HepG2 (cell line): Measurements from ENCODE around the gene ERLIN1. TPM values are rescaled to one million over a fixed set of nuclear protein-coding genes. Genes with fewer than 3 reads are reported as not detected.
A peak's percentile ranks its signal among the peaks of the same experiment; 100 is the strongest.

Experiments used
- AGO1 ChIP-seq: fragments of 200-400 bp; formaldehyde crosslinking; IDR thresholded peaks from 2 replicates; pipeline ENCODE4 v1.6.1; 2017; ENCODE audit warnings: mild to moderate bottlenecking, low read depth, low read length, moderate library complexity; ENCODE audit not compliant: poor library complexity, severe bottlenecking
- ARNTL ChIP-seq: sonication (generic); formaldehyde crosslinking; IDR thresholded peaks from 2 replicates; pipeline ENCODE4 v1.4.0; 2020; ENCODE audit warnings: mild to moderate bottlenecking, missing genetic modification reagents
- ATF1 ChIP-seq: IDR thresholded peaks from 2 replicates; pipeline ENCODE4 v1.6.1; 2016; ENCODE audit warnings: mild to moderate bottlenecking, control low read depth
- GZF1 ChIP-seq: sonication (generic); formaldehyde crosslinking; IDR thresholded peaks from 2 replicates; pipeline ENCODE4 v1.5.1; 2020; ENCODE audit warnings: mild to moderate bottlenecking, missing genetic modification reagents
- MBNL3 ChIP-seq: fragments of 250-450 bp; sonication (Bioruptor Pico); conservative IDR thresholded peaks from 2 replicates; pipeline ENCODE4 v1.8.0; 2022; ENCODE audit warnings: mild to moderate bottlenecking, inconsistent platforms
- MED13 ChIP-seq: sonication (generic); formaldehyde crosslinking; IDR thresholded peaks from 2 replicates; pipeline ENCODE4 v1.5.0; 2020; ENCODE audit warnings: missing genetic modification reagents
- MTF1 ChIP-seq: sonication (generic); formaldehyde crosslinking; IDR thresholded peaks from 2 replicates; pipeline ENCODE4 v1.5.0; 2020; ENCODE audit warnings: missing genetic modification reagents
- RAD21 ChIP-seq: fragments of 450-650 bp; formaldehyde crosslinking; IDR thresholded peaks from 2 replicates; pipeline ENCODE4 v1.5.0; 2020; ENCODE audit warnings: mild to moderate bottlenecking
- RFX5 ChIP-seq: IDR thresholded peaks from 2 replicates; pipeline ENCODE4 v1.6.1; 2011; ENCODE audit warnings: low read depth, low read length, improper control_type of control experiment
- RFXAP ChIP-seq: sonication (generic); formaldehyde crosslinking; IDR thresholded peaks from 2 replicates; pipeline ENCODE4 v1.4.0; 2020; ENCODE audit warnings: missing genetic modification reagents, borderline replicate concordance
- SKI ChIP-seq: fragments of 450-650 bp; IDR thresholded peaks from one replicate; pipeline ENCODE4 v1.6.1; 2018; ENCODE audit warnings: mild to moderate bottlenecking; ENCODE audit not compliant: partially characterized antibody
- SNAPC2 ChIP-seq: sonication (generic); formaldehyde crosslinking; IDR thresholded peaks from 2 replicates; pipeline ENCODE4 v1.8.1; 2022; ENCODE audit warnings: mild to moderate bottlenecking, missing genetic modification reagents
- SP4 ChIP-seq: sonication (generic); formaldehyde crosslinking; IDR thresholded peaks from 2 replicates; pipeline ENCODE4 v1.8.1; 2023; ENCODE audit warnings: mild to moderate bottlenecking, missing genetic modification reagents
- SSRP1 ChIP-seq: IDR thresholded peaks from 2 replicates; pipeline ENCODE4 v1.6.1; 2016; ENCODE audit warnings: control low read depth
- SUZ12 ChIP-seq: fragments of 150-350 bp; IDR thresholded peaks from 2 replicates; pipeline ENCODE4 v1.6.1; 2014; ENCODE audit warnings: low read depth, low read length
- ZBTB8A ChIP-seq: sonication (generic); formaldehyde crosslinking; IDR thresholded peaks from 2 replicates; pipeline ENCODE4 v1.4.0; 2020; ENCODE audit warnings: mild to moderate bottlenecking, low read depth, missing genetic modification reagents, borderline replicate concordance
- ZFYVE20 ChIP-seq: sonication (generic); formaldehyde crosslinking; IDR thresholded peaks from 2 replicates; pipeline ENCODE4 v1.8.0; 2023; ENCODE audit warnings: low read depth, mild to moderate bottlenecking, moderate library complexity, missing genetic modification reagents, borderline replicate concordance
- ZNF619 ChIP-seq: sonication (generic); formaldehyde crosslinking; IDR thresholded peaks from 2 replicates; pipeline ENCODE4 v1.4.0; 2020; ENCODE audit warnings: mild to moderate bottlenecking, missing genetic modification reagents
- ZNF724P ChIP-seq: sonication (generic); formaldehyde crosslinking; IDR thresholded peaks from 2 replicates; pipeline ENCODE4 v1.8.0; 2022; ENCODE audit warnings: missing genetic modification reagents, borderline replicate concordance
- polyA plus RNA-seq, 8 experiments: library from polyadenylated mRNA; depleted of rRNA in 3 of 8; stranded (reverse) in 7 of 8; unstranded in 1 of 8; fragments of >200 nt; fragmentation: Illumina TruSeq in 4 of 8; extraction: Trizol in 4 of 8; gene quantifications; 2 replicates each; pipeline versions ENCODE4 v1.2.1 to v1.2.3, GENCODE V29; 2011 to 2016; ENCODE audit warnings: low read depth in 4 of 8, missing spikeins in 1 of 8, mixed read lengths in 1 of 8; ENCODE audit not compliant: insufficient read depth in 1 of 8
- total RNA-seq, 5 experiments: library from RNA; depleted of rRNA; stranded (reverse); fragments of >200 nt; fragmentation: Illumina TruSeq; extraction: Trizol; gene quantifications; 2 replicates each; pipeline ENCODE4 v1.2.3, GENCODE V29; 2016; ENCODE audit warnings: low read depth in 1 of 5
- TF ChIP-seq, protein P1 (sequence below): sonication (generic); formaldehyde crosslinking; conservative IDR thresholded peaks from 2 replicates; pipeline ENCODE4 v1.8.0; 2022; ENCODE audit warnings: low read depth, missing genetic modification reagents
- TF ChIP-seq, protein P2 (sequence below): sonication (generic); formaldehyde crosslinking; IDR thresholded peaks from 2 replicates; pipeline ENCODE4 v1.8.0; 2022; ENCODE audit warnings: missing genetic modification reagents, low read depth, mild to moderate bottlenecking, borderline replicate concordance
- TF ChIP-seq, protein P3 (sequence below): sonication (generic); formaldehyde crosslinking; IDR thresholded peaks from 2 replicates; pipeline ENCODE4 v1.8.0; 2022; ENCODE audit warnings: mild to moderate bottlenecking, missing genetic modification reagents
- TF ChIP-seq, protein P4 (sequence below): sonication (generic); formaldehyde crosslinking; IDR thresholded peaks from 2 replicates; pipeline ENCODE4 v1.4.0; 2020; ENCODE audit warnings: missing genetic modification reagents

The ERLIN1 gene
- total and polyA plus RNA-seq, 2 of the 13 experiments (the other 11 are each of a cell fraction or from before 2014, with no cell fraction given): 56.8 to 69.3 TPM

DNA sequence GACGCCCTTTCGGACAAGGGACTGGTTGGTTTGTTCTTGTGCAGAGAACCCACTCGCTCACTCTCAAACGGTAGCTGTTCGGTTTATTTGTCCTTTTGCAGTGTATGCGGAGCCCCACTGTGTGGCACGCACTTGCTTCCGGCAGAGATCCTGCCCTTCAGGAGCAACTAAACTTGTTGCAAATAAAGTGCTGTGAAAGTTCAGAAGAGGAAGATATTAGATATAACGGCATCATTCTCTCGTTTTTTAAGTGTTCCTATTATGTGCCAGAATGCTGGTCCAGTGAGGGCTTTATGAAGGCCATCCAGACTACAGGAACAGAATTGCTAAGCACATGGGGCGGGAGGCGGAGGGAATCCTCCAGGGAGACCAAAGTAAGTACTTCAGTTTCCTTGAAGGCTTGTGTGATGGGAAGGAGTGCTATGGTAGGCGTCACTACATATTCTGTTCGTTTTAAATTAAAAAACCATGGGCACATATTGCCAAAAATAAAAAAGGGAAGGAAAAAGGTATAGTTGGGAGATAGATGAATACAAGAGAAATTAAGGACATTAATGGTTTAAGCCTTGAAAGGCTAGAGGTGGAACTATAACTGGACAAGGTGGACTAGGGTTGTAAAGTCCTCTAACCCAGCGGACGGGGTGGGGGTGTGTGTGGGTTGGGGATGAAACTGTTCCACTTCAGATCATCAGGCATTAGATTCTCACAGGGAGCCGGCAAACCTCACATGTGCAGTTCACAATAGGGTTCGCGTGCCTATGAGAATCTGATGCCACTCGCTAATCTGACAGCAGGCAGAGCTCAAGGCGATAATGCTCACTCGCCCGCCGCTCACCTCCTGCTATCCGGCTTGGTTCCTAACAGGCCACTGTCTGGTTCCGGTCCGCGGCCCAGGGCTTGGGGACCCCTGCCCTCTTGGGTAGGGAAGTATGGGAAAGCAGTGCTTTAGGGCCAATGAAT lies 704 bp upstream of the ERLIN1 start (continued):
- TF ChIP-seq GZF1 (CRISPR knock-in tag) (no peak), SP4 (CRISPR knock-in tag) (no peak), ARNTL (CRISPR knock-in tag) (peak; percentile 7; the same call in 1 of the 2 replicates), MBNL3 (CRISPR knock-in tag) (no peak), ZNF724P (no peak), ZFYVE20 (no peak), ZNF619 (CRISPR knock-in tag) (no peak), RAD21 (CRISPR knock-in tag) (no peak), SSRP1 (CRISPR knock-in tag) (no peak), AGO1 (no peak), SUZ12 (no peak), ZBTB8A (CRISPR knock-in tag) (no peak), ATF1 (CRISPR knock-in tag) (no peak), RFXAP (CRISPR knock-in tag) (no peak), SKI (no peak), RFX5 (no peak), SNAPC2 (CRISPR knock-in tag) (no peak), MTF1 (CRISPR knock-in tag) (no peak), MED13 (CRISPR knock-in tag) (no peak)
- TF ChIP-seq, protein P1, sequence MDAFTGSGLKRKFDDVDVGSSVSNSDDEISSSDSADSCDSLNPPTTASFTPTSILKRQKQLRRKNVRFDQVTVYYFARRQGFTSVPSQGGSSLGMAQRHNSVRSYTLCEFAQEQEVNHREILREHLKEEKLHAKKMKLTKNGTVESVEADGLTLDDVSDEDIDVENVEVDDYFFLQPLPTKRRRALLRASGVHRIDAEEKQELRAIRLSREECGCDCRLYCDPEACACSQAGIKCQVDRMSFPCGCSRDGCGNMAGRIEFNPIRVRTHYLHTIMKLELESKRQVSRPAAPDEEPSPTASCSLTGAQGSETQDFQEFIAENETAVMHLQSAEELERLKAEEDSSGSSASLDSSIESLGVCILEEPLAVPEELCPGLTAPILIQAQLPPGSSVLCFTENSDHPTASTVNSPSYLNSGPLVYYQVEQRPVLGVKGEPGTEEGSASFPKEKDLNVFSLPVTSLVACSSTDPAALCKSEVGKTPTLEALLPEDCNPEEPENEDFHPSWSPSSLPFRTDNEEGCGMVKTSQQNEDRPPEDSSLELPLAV: no peak
- TF ChIP-seq, protein P2, sequence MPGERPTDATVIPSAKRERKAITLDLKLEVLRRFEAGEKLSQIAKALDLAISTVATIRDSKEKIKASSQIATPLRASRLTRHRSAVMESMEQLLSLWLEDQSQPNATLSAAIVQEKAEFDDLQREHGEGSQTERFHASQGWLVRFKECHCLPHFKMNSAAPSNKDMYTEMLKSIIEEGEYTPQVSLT (CRISPR knock-in tag): no peak
- TF ChIP-seq, protein P3, sequence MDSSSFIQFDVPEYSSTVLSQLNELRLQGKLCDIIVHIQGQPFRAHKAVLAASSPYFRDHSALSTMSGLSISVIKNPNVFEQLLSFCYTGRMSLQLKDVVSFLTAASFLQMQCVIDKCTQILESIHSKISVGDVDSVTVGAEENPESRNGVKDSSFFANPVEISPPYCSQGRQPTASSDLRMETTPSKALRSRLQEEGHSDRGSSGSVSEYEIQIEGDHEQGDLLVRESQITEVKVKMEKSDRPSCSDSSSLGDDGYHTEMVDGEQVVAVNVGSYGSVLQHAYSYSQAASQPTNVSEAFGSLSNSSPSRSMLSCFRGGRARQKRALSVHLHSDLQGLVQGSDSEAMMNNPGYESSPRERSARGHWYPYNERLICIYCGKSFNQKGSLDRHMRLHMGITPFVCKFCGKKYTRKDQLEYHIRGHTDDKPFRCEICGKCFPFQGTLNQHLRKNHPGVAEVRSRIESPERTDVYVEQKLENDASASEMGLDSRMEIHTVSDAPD (CRISPR knock-in tag): no peak; the same call in 1 of the 2 replicates
- TF ChIP-seq, protein P4, sequence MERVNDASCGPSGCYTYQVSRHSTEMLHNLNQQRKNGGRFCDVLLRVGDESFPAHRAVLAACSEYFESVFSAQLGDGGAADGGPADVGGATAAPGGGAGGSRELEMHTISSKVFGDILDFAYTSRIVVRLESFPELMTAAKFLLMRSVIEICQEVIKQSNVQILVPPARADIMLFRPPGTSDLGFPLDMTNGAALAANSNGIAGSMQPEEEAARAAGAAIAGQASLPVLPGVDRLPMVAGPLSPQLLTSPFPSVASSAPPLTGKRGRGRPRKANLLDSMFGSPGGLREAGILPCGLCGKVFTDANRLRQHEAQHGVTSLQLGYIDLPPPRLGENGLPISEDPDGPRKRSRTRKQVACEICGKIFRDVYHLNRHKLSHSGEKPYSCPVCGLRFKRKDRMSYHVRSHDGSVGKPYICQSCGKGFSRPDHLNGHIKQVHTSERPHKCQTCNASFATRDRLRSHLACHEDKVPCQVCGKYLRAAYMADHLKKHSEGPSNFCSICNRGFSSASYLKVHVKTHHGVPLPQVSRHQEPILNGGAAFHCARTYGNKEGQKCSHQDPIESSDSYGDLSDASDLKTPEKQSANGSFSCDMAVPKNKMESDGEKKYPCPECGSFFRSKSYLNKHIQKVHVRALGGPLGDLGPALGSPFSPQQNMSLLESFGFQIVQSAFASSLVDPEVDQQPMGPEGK (CRISPR knock-in tag): no peak
